SK-N-SH (cell line): ENCODE data around the gene GDPD1. TPM values are rescaled to one million over a fixed set of nuclear protein-coding genes. Genes with fewer than 3 reads are reported as not detected.

Experiments
- CTCF ChIA-PET: fragments of 300-600, 350-600 bp; formaldehyde crosslinking; extraction: SDS; loops from one replicate; lab custom pipeline; 2021; lab: Yijun Ruan, JAX
- POLR2A ChIA-PET: fragments of 350-600 bp; sonication (Branson Sonifier 250); formaldehyde crosslinking; extraction: SDS; loops from one replicate; lab custom pipeline; 2020; ENCODE audit warnings: antibody characterized with exemption, inconsistent platforms; lab: Yijun Ruan, JAX
- DNase-seq: peaks from one replicate; pipeline ENCODE4 v3.0.0; 2012
- H2AFZ ChIP-seq: fragments of 200-600 bp; sonication (generic); 2 replicates; pipeline ENCODE4 v1.8.1; 2016; ENCODE audit warnings: antibody characterized with exemption, mild to moderate bottlenecking, low read depth
- H3F3A ChIP-seq: fragments of 200-600 bp; sonication (generic); replicated peaks from 2 replicates; pipeline ENCODE3; 2016; ENCODE audit warnings: antibody characterized with exemption, mild to moderate bottlenecking; ENCODE audit not compliant: insufficient read depth
- H3K27ac ChIP-seq, 2 experiments: fragments of 200-500 bp in 1 of 2; fragments of 200-600 bp in 1 of 2; sonication (Bioruptor generic) in 1 of 2; sonication (generic), shearing (Covaris generic) in 1 of 2; 2 replicates each; pipeline versions ENCODE4 v1.5.1 to v1.6.1; 2014 to 2016; ENCODE audit warnings: low read depth in 2 of 2, inconsistent platforms in 1 of 2, low read length in 1 of 2, mild to moderate bottlenecking in 1 of 2, mixed read lengths in 1 of 2
- H3K27me3 ChIP-seq: fragments of 200-600 bp; sonication (generic), shearing (Covaris generic); 2 replicates; pipeline ENCODE4 v1.6.1; 2016; ENCODE audit warnings: mixed run types; ENCODE audit not compliant: insufficient read depth
- H3K36me3 ChIP-seq, 2 experiments: fragments of 200-500 bp in 1 of 2; fragments of 200-600 bp in 1 of 2; sonication (Bioruptor generic) in 1 of 2; sonication (generic) in 1 of 2; replicated peaks in 1 of 2; 2 replicates each; pipeline versions ENCODE3 to v1.5.1; 2014 to 2016; ENCODE audit warnings: low read length in 1 of 2, mild to moderate bottlenecking in 1 of 2; ENCODE audit not compliant: insufficient read depth in 2 of 2, control insufficient read depth in 1 of 2
- H3K4me1 ChIP-seq, 2 experiments: fragments of 200-500 bp in 1 of 2; fragments of 200-600 bp in 1 of 2; sonication (Bioruptor generic) in 1 of 2; sonication (generic), shearing (Covaris generic) in 1 of 2; 2 replicates each; pipeline versions ENCODE4 v1.5.1 to v1.6.1; 2014 to 2016; ENCODE audit warnings: low read depth in 1 of 2, low read length in 1 of 2, mixed run types in 1 of 2; ENCODE audit not compliant: insufficient read depth in 2 of 2, control insufficient read depth in 1 of 2
- H3K4me2 ChIP-seq: fragments of 200-600 bp; sonication (generic), shearing (Covaris generic); 2 replicates; pipeline ENCODE4 v1.6.1; 2017; ENCODE audit warnings: mixed run types
- H3K4me3 ChIP-seq, 2 experiments: fragments of 200-500 bp in 1 of 2; fragments of 200-600 bp in 1 of 2; sonication (Bioruptor generic) in 1 of 2; sonication (generic), shearing (Covaris generic) in 1 of 2; 2 replicates each; pipeline versions ENCODE4 v1.5.1 to v1.8.1; 2014 to 2016; ENCODE audit warnings: low read depth in 2 of 2, inconsistent platforms in 1 of 2, low read length in 1 of 2, mild to moderate bottlenecking in 1 of 2, mixed read lengths in 1 of 2, moderate library complexity in 1 of 2
- H3K79me2 ChIP-seq: fragments of 200-600 bp; sonication (generic); 2 replicates; pipeline ENCODE4 v1.8.1; 2017; ENCODE audit warnings: mild to moderate bottlenecking; ENCODE audit not compliant: insufficient read depth
- H3K9ac ChIP-seq: fragments of 200-600 bp; sonication (generic); 2 replicates; pipeline ENCODE4 v1.6.1; 2017; ENCODE audit warnings: mixed run types
- H3K9me2 ChIP-seq: fragments of 200-600 bp; sonication (generic); 2 replicates; pipeline ENCODE4 v1.6.1; 2017; ENCODE audit warnings: mixed run types
- H3K9me3 ChIP-seq: fragments of 200-600 bp; sonication (generic); 2 replicates; pipeline ENCODE4 v1.6.1; 2017; ENCODE audit warnings: mixed run types, mild to moderate bottlenecking, moderate library complexity
- H4K20me1 ChIP-seq: fragments of 200-600 bp; sonication (generic); 2 replicates; pipeline ENCODE4 v1.6.1; 2017; ENCODE audit warnings: mild to moderate bottlenecking, mixed run types; ENCODE audit not compliant: insufficient read depth
- ELF1 ChIP-seq: IDR thresholded peaks from 2 replicates; pipeline ENCODE4 v1.4.0; 2012
- FOSL2 ChIP-seq: IDR thresholded peaks from 2 replicates; pipeline ENCODE4 v1.4.0; 2012; ENCODE audit warnings: low read depth, mild to moderate bottlenecking, moderate library complexity, borderline replicate concordance
- FOXJ3 ChIP-seq: sonication (generic); formaldehyde crosslinking; IDR thresholded peaks from 2 replicates; pipeline ENCODE4 v1.5.1; 2020; ENCODE audit warnings: mild to moderate bottlenecking, missing genetic modification reagents
- FOXM1 ChIP-seq: IDR thresholded peaks from 2 replicates; pipeline ENCODE4 v1.4.0; 2012; ENCODE audit warnings: low read depth, mild to moderate bottlenecking
- GABPA ChIP-seq: IDR thresholded peaks from 2 replicates; pipeline ENCODE4 v1.4.0; 2012; ENCODE audit warnings: low read depth, mild to moderate bottlenecking
- GATA2 ChIP-seq: sonication (generic); formaldehyde crosslinking; IDR thresholded peaks from 2 replicates; pipeline ENCODE4 v1.5.0; 2020; ENCODE audit warnings: mild to moderate bottlenecking, missing genetic modification reagents
- MXI1 ChIP-seq: IDR thresholded peaks from 2 replicates; pipeline ENCODE4 v1.6.1; 2012; ENCODE audit warnings: mild to moderate bottlenecking, low read depth, low read length, improper control_type of control experiment
- NFIC ChIP-seq: IDR thresholded peaks from 2 replicates; pipeline ENCODE4 v1.4.0; 2012; ENCODE audit warnings: borderline replicate concordance
- NRF1 ChIP-seq: IDR thresholded peaks from 2 replicates; pipeline ENCODE4 v1.6.1; 2012; ENCODE audit warnings: low read depth, mild to moderate bottlenecking, low read length
- POLR2AphosphoS5 ChIP-seq: IDR thresholded peaks from 2 replicates; pipeline ENCODE4 v1.6.1; 2012; ENCODE audit warnings: low read depth, low read length
- RAD21 ChIP-seq: IDR thresholded peaks from 2 replicates; pipeline ENCODE4 v1.6.1; 2012; ENCODE audit warnings: mild to moderate bottlenecking, low read length
- RCOR1 ChIP-seq: fragments of 150-350 bp; IDR thresholded peaks from 2 replicates; pipeline ENCODE4 v1.6.1; 2017; ENCODE audit warnings: antibody characterized with exemption, low read length
- RFX5 ChIP-seq: IDR thresholded peaks from 2 replicates; pipeline ENCODE4 v1.6.1; 2012; ENCODE audit warnings: mild to moderate bottlenecking, improper control_type of control experiment, low read length
- SIN3A ChIP-seq: IDR thresholded peaks from 2 replicates; pipeline ENCODE4 v1.6.1; 2012; ENCODE audit warnings: low read depth, mild to moderate bottlenecking, low read length, moderate library complexity, borderline replicate concordance
- SMC3 ChIP-seq: IDR thresholded peaks from 2 replicates; pipeline ENCODE4 v1.6.1; 2012; ENCODE audit warnings: low read depth, low read length, improper control_type of control experiment
- TAF1 ChIP-seq: IDR thresholded peaks from 2 replicates; pipeline ENCODE4 v1.6.1; 2012; ENCODE audit warnings: low read depth, mild to moderate bottlenecking, low read length, moderate library complexity, borderline replicate concordance
- TCF12 ChIP-seq: IDR thresholded peaks from 2 replicates; pipeline ENCODE4 v1.4.0; 2012
- TEAD4 ChIP-seq: IDR thresholded peaks from 2 replicates; pipeline ENCODE4 v1.4.0; 2012; ENCODE audit warnings: mild to moderate bottlenecking, borderline replicate concordance; ENCODE audit not compliant: insufficient read depth
- YY1 ChIP-seq: IDR thresholded peaks from 2 replicates; pipeline ENCODE4 v1.4.0; 2012; ENCODE audit warnings: low read depth, mild to moderate bottlenecking
- WGBS: methylation state at CpG from one replicate; pipeline ENCODE4 v1.1.6; 2017; ENCODE audit warnings: low lambda C conversion rate; 5-methylcytosine and 5-hydroxymethylcytosine counted together
- polyA plus RNA-seq, 3 experiments: library from polyadenylated mRNA; depleted of rRNA; stranded (reverse); fragments of >200 nt; gene quantifications; 2 replicates each; pipeline ENCODE4 v1.2.3, GENCODE V29; 2012
- TF ChIP-seq, protein P1 (sequence below): IDR thresholded peaks from 2 replicates; pipeline ENCODE4; 2012
- TF ChIP-seq, protein P2 (sequence below): fragments of 200-600 bp; sonication (generic); IDR thresholded peaks from 2 replicates; pipeline ENCODE4 v1.6.1; 2017; ENCODE audit warnings: antibody characterized with exemption, mild to moderate bottlenecking, moderate library complexity
- TF ChIP-seq, protein P3 (sequence below): fragments of 150-350 bp; IDR thresholded peaks from 2 replicates; pipeline ENCODE4 v1.6.1; 2016; ENCODE audit warnings: mild to moderate bottlenecking, low read depth, low read length

Gene GDPD1
- polyA plus RNA-seq, 1 of the 3 experiments (the other 2 are of a cell fraction), result 1.5 TPM

DNA sequence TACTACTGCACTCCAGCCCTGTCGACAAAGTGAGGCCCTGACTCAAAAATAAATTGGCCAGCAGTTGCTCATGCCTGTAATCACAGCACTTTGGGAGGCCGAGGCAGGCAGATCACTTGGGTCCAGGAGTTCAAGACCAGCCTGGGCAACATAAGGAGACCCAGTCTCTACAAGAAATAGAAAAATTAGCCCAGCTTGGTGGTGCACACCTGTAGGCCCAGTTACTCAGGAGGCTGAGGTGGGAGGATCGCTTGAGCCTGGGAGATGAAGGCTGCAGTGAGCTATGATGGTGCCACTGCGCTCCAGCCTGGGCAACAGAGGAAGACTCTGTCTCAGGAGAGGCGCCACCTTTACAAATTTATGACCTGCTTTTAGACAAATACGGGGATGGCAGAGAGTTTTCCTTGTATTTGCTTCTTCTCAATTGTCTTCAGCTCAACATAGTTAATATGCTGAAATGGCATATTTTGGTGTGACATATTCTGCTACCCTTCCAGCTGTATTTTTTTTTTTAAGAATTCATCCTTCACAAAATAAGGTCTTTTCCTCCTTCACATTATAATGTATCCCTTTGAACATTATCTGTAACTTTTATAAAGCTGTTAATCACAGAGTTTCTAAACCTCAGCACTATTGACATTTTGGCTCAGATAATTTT, 90.1 kb downstream of the GDPD1 start:
- no peak overlapping the region; the same call in 1 of the 2 replicates for H2AFZ ChIP-seq
- H3K4me2 ChIP-seq, result no peak overlapping the region
- no peak overlapping the region for H3K9ac ChIP-seq
- H3K4me3 ChIP-seq, result no peak overlapping the region
- DNase-seq, result no peak
- no peaks in the 10 kb centered on the region for H4K20me1 ChIP-seq
- WGBS, result 65% methylated on average over 6 of the region's 6 CpGs
- H3K9me3 ChIP-seq, result no peaks in the 10 kb centered on the region
- TF ChIP-seq, protein P1, sequence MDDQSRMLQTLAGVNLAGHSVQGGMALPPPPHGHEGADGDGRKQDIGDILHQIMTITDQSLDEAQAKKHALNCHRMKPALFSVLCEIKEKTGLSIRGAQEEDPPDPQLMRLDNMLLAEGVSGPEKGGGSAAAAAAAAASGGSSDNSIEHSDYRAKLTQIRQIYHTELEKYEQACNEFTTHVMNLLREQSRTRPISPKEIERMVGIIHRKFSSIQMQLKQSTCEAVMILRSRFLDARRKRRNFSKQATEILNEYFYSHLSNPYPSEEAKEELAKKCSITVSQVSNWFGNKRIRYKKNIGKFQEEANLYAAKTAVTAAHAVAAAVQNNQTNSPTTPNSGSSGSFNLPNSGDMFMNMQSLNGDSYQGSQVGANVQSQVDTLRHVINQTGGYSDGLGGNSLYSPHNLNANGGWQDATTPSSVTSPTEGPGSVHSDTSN, result no peak
- TF ChIP-seq, protein P2, sequence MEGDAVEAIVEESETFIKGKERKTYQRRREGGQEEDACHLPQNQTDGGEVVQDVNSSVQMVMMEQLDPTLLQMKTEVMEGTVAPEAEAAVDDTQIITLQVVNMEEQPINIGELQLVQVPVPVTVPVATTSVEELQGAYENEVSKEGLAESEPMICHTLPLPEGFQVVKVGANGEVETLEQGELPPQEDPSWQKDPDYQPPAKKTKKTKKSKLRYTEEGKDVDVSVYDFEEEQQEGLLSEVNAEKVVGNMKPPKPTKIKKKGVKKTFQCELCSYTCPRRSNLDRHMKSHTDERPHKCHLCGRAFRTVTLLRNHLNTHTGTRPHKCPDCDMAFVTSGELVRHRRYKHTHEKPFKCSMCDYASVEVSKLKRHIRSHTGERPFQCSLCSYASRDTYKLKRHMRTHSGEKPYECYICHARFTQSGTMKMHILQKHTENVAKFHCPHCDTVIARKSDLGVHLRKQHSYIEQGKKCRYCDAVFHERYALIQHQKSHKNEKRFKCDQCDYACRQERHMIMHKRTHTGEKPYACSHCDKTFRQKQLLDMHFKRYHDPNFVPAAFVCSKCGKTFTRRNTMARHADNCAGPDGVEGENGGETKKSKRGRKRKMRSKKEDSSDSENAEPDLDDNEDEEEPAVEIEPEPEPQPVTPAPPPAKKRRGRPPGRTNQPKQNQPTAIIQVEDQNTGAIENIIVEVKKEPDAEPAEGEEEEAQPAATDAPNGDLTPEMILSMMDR, result no peak
- no peak for TF ChIP-seq TEAD4
- no peak for TF ChIP-seq TAF1
- TF ChIP-seq FOXJ3, result no peak
- no peak for TF ChIP-seq MXI1
- no peak for TF ChIP-seq NFIC
- TF ChIP-seq GABPA, result no peak
- TF ChIP-seq YY1, result no peak
- no peak for TF ChIP-seq FOXM1
- TF ChIP-seq, protein P3, sequence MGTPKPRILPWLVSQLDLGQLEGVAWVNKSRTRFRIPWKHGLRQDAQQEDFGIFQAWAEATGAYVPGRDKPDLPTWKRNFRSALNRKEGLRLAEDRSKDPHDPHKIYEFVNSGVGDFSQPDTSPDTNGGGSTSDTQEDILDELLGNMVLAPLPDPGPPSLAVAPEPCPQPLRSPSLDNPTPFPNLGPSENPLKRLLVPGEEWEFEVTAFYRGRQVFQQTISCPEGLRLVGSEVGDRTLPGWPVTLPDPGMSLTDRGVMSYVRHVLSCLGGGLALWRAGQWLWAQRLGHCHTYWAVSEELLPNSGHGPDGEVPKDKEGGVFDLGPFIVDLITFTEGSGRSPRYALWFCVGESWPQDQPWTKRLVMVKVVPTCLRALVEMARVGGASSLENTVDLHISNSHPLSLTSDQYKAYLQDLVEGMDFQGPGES, result no peak
- ChIA-PET CTCF (interaction anchor here (0.5 to 13.5 kb wide), 44 partner anchors 8 to 549 kb away, joined by 3 to 385 read pairs (median 6); partner anchors contain the start of genes DHX40, GDPD1 and YPEL2), POLR2A (no interaction called here)
- no peaks in the 10 kb centered on the region for H3F3A ChIP-seq
- no peak overlapping the region for H3K27ac ChIP-seq
- H3K4me1 ChIP-seq, result no peaks in the 10 kb centered on the region
- H3K36me3 ChIP-seq, result no peaks in the 10 kb centered on the region
- no peaks in the 10 kb centered on the region for H3K9me2 ChIP-seq
- H3K27me3 ChIP-seq, result no peaks in the 10 kb centered on the region
- no peaks in the 10 kb centered on the region for H3K79me2 ChIP-seq

DNA sequence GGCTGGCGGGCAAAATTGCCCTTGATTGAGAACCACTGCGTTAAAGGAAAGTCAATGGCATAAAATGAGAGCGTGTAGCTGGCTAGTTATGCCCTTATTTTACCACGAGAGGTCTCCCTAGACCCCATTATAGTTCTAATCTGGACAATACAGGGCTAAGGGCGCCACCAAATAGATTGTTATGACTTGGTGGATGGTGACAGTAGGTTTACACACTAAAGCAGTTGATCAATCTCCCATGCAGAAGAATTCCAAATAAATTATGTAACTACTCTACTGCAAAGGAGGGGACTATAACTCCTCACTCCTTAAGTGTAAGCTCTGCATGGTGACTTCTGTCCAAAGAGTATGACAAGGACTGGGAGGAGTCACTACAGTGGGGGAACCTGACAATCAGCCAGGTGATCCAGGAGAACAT, 90.7 kb downstream of the GDPD1 start:
- peak; percentile 81 for DNase-seq
- no peaks in the 10 kb centered on the region for H3F3A ChIP-seq
- H3K9me2 ChIP-seq, result no peaks in the 10 kb centered on the region
- H4K20me1 ChIP-seq, result no peaks in the 10 kb centered on the region
- H2AFZ ChIP-seq, result no peak overlapping the region; the same call in 1 of the 2 replicates
- H3K79me2 ChIP-seq, result no peaks in the 10 kb centered on the region
- no peaks in the 10 kb centered on the region for H3K4me1 ChIP-seq
- H3K27ac ChIP-seq, result no peak overlapping the region
- no peaks in the 10 kb centered on the region for H3K9me3 ChIP-seq
- ChIA-PET CTCF (interaction anchor here (0.5 to 13.5 kb wide), 49 partner anchors 8 to 548 kb away, joined by 3 to 385 read pairs (median 5); partner anchors contain the start of genes DHX40, GDPD1 and YPEL2), POLR2A (interaction anchor here (0.9 kb wide), 1 partner anchor 254 kb away, joined by 3 read pairs; the partner anchor contains the start of gene DHX40)
- H3K27me3 ChIP-seq, result no peaks in the 10 kb centered on the region
- H3K9ac ChIP-seq, result no peak overlapping the region
- WGBS, result 2% methylated on average over 5 of the region's 5 CpGs
- H3K4me2 ChIP-seq, result no peak overlapping the region
- H3K4me3 ChIP-seq, result no peak overlapping the region
- H3K36me3 ChIP-seq, result no peaks in the 10 kb centered on the region
- TF ChIP-seq SIN3A (peak; percentile 32; the same call in 1 of the 2 replicates), RCOR1 (no peak), RAD21 (peak; percentile 99), POLR2AphosphoS5 (no peak), TAF1 (no peak), GATA2 (CRISPR knock-in tag) (no peak), SMC3 (peak; percentile 98), TEAD4 (no peak), MXI1 (no peak), TCF12 (no peak), ELF1 (no peak), FOXJ3 (no peak), RFX5 (peak; percentile 34; the same call in 1 of the 2 replicates), NRF1 (no peak), FOSL2 (no peak), NFIC (no peak)
- TF ChIP-seq, protein P1, result no peak
